ENCODE measurements around the gene ADNP2.

ADNP2 gene

GRCh38 chr18:80074183-80074582, 34.9 kb upstream of the ADNP2 start:
- H3K27ac ChIP-seq: no peak overlapping the region

GRCh38 chr18:80074697-80075096, 34.4 kb upstream of the ADNP2 start:
- H3K27ac ChIP-seq: no peak overlapping the region
- TF ChIP-seq CTCF (conservative IDR thresholded peaks at IDR 0.05) (no peak), ZFX (IDR thresholded peaks at IDR 0.05) (no peak)

More at GRCh38 chr18:80074183-80074582, 34.9 kb upstream of the ADNP2 start:
- TF ChIP-seq ZFX (IDR thresholded peaks at IDR 0.05): no peak
- TF ChIP-seq CTCF (conservative IDR thresholded peaks at IDR 0.05): no peak

- TF ChIP-seq ZFX (IDR thresholded peaks at IDR 0.05) (no peak), CTCF (conservative IDR thresholded peaks at IDR 0.05) (no peak)
- H3K27ac ChIP-seq: no peak overlapping the region
Measured at GRCh38 chr18:80075940-80076339, 33.1 kb upstream of the ADNP2 start.

- no peak overlapping the region for H3K27ac ChIP-seq
- TF ChIP-seq CTCF (conservative IDR thresholded peaks at IDR 0.05): no peak
- TF ChIP-seq ZFX (IDR thresholded peaks at IDR 0.05): no peak
Measured at GRCh38 chr18:80076379-80076778, 32.7 kb upstream of the ADNP2 start.

- no peak for TF ChIP-seq CTCF (conservative IDR thresholded peaks at IDR 0.05)
- TF ChIP-seq ZFX (IDR thresholded peaks at IDR 0.05): no peak
- H3K27ac ChIP-seq: no peak overlapping the region
Measured at GRCh38 chr18:80077873-80078272, 31.2 kb upstream of the ADNP2 start.

- TF ChIP-seq ZFX (IDR thresholded peaks at IDR 0.05) (no peak), CTCF (conservative IDR thresholded peaks at IDR 0.05) (no peak)
Measured at GRCh38 chr18:80086281-80086680, 22.8 kb upstream of the ADNP2 start.

GRCh38 chr18:80088036-80088435, 21.0 kb upstream of the ADNP2 start:
- H3K27ac ChIP-seq: no peak overlapping the region
- TF ChIP-seq CTCF (conservative IDR thresholded peaks at IDR 0.05): no peak
- no peak for TF ChIP-seq ZFX (IDR thresholded peaks at IDR 0.05)

More at GRCh38 chr18:80086281-80086680, 22.8 kb upstream of the ADNP2 start:
- H3K27ac ChIP-seq: no peak overlapping the region
